ENCODE data around the gene GPRIN1.

DNA sequence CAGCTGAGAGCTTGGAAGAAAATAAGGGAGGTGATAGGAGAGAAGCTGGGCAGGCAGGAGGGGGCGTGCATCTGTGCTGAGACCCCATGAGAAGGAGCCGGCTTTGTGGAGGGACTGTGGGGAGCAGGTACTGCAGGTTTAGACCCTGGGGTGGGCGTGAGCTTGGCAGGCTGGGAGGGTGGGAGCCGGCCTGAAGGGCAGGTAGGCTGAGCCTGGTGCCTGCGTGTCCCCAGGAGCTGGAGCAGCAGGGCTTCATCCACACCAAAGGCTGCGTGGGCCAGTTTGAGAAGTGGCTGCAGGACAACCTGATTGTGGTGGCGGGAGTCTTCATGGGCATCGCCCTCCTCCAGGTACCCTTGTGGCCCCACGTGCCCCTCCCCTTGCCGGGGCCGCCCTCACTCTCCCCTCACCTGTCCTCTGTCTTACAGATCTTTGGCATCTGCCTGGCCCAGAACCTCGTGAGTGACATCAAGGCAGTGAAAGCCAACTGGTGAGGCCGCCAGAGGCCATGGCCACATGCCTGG, 46.6 kb upstream of the GPRIN1 start:
- TF ChIP-seq, protein P1, sequence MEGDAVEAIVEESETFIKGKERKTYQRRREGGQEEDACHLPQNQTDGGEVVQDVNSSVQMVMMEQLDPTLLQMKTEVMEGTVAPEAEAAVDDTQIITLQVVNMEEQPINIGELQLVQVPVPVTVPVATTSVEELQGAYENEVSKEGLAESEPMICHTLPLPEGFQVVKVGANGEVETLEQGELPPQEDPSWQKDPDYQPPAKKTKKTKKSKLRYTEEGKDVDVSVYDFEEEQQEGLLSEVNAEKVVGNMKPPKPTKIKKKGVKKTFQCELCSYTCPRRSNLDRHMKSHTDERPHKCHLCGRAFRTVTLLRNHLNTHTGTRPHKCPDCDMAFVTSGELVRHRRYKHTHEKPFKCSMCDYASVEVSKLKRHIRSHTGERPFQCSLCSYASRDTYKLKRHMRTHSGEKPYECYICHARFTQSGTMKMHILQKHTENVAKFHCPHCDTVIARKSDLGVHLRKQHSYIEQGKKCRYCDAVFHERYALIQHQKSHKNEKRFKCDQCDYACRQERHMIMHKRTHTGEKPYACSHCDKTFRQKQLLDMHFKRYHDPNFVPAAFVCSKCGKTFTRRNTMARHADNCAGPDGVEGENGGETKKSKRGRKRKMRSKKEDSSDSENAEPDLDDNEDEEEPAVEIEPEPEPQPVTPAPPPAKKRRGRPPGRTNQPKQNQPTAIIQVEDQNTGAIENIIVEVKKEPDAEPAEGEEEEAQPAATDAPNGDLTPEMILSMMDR (IDR thresholded peaks at IDR 0.05) = no peak
- no peak for TF ChIP-seq POLR2A (IDR thresholded peaks at IDR 0.05)
